Smooth muscle cell of the brain vasculature (primary cell): ENCODE results near the gene LARP4.

Source experiments
- DNase-seq: peaks from one replicate; pipeline ENCODE4 v3.0.0-alpha.2; 2012; ENCODE audit warnings: low read depth, low spot score

Gene LARP4

DNA sequence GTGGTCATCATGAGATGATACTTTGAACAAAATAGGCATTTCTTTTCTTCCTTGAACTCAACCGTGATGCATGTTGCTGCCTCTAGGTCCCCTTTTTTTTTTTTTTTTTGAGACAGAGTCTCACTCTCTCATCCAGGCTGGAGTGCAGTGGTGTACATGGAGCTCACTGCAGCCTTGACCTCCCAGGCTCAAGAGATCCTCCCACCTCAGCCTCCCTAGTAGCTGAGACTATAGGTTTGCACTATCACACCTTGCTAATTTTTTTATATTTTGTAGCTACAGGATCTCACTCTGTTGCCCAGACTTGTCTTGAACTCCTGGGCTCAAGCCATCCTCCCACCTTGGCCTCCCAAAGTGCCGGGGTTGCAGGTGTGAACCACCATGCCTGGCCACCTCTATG is 124.7 kb downstream of the LARP4 start:
- DNase-seq, result no peak

GRCh38 chr12:50527359-50527726 is 126.7 kb downstream of the LARP4 start:
- DNase-seq, result no peak

DNA sequence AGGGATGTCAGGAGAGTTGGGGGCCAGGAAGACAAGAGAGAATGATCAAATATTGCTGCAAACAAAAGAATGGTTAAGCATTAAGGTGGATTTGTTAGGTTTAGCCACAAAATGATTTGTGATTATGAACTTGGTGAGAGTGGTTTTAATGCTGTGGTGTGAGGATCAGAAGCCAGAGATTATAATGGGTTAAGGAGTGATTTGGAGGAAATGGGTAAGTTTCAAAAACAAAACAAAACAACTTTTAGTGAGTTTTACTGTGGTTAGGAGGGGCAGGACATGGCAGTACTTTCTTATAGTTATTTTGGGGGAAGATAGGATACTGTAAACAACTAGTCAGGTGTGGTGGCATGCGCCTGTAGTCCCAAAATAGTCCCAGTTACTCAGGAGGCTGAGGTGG is 128.1 kb downstream of the LARP4 start:
- DNase-seq, result no peak

GRCh38 chr12:50529345-50529744 is 128.7 kb downstream of the LARP4 start:
- DNase-seq, result no peak
